H9 (cell line): ENCODE measurements around the gene STON2. TPM values are rescaled to one million over a fixed set of nuclear protein-coding genes. Genes with fewer than 3 reads are reported as not detected.
A peak's percentile ranks its signal among the peaks of the same experiment; 100 is the strongest.

Experiments
- DNase-seq: peaks from one replicate; pipeline ENCODE4 v3.0.0-alpha.2; 2017
- H2AFZ ChIP-seq: one replicate; pipeline ENCODE4 v1.6.1; 2013; ENCODE audit warnings: mild to moderate bottlenecking, low read length, control low read depth, moderate library complexity
- H2AK5ac ChIP-seq: 2 replicates; pipeline ENCODE4 v1.6.1; 2013; ENCODE audit warnings: low read length, control low read depth, mixed read lengths; ENCODE audit not compliant: insufficient read length
- H2BK120ac ChIP-seq: one replicate; pipeline ENCODE4 v1.6.1; 2013; ENCODE audit warnings: low read depth, mild to moderate bottlenecking, low read length, control low read depth, inconsistent platforms; ENCODE audit not compliant: poor library complexity, severe bottlenecking
- H2BK12ac ChIP-seq: 2 replicates; pipeline ENCODE4 v1.6.1; 2013; ENCODE audit warnings: low read length, control low read depth, mixed read lengths, low read depth; ENCODE audit not compliant: insufficient read length
- H2BK15ac ChIP-seq: 2 replicates; pipeline ENCODE4 v1.6.1; 2013; ENCODE audit warnings: low read depth, low read length, control low read depth
- H2BK20ac ChIP-seq: one replicate; pipeline ENCODE4 v1.6.1; 2013; ENCODE audit warnings: low read depth, mild to moderate bottlenecking, low read length, control low read depth, inconsistent platforms; ENCODE audit not compliant: poor library complexity, severe bottlenecking
- H2BK5ac ChIP-seq: 2 replicates; pipeline ENCODE4 v1.6.1; 2013; ENCODE audit warnings: low read length, control low read depth, mixed read lengths; ENCODE audit not compliant: insufficient read length
- H3K14ac ChIP-seq: 2 replicates; pipeline ENCODE4 v1.6.1; 2013; ENCODE audit warnings: low read length, control low read depth; ENCODE audit not compliant: insufficient read depth
- H3K18ac ChIP-seq: 2 replicates; pipeline ENCODE4 v1.6.1; 2013; ENCODE audit warnings: low read depth, mild to moderate bottlenecking, mixed read lengths, low read length, control low read depth; ENCODE audit not compliant: insufficient read length
- H3K23ac ChIP-seq: 2 replicates; pipeline ENCODE4 v1.6.1; 2013; ENCODE audit warnings: low read length, control low read depth, mixed read lengths, low read depth; ENCODE audit not compliant: insufficient read length
- H3K23me2 ChIP-seq: 2 replicates; pipeline ENCODE4 v1.6.1; 2013; ENCODE audit warnings: low read depth, mild to moderate bottlenecking, mixed read lengths, low read length, control low read depth; ENCODE audit not compliant: insufficient read length, poor library complexity, severe bottlenecking
- H3K27ac ChIP-seq: 2 replicates; pipeline ENCODE4 v1.5.1; 2013; ENCODE audit warnings: low read length, control low read depth, mixed read lengths, low read depth; ENCODE audit not compliant: insufficient read length
- H3K27me3 ChIP-seq: 2 replicates; pipeline ENCODE4 v1.6.1; 2013; ENCODE audit warnings: low read length, control low read depth, inconsistent platforms; ENCODE audit not compliant: insufficient read depth
- H3K4ac ChIP-seq: 2 replicates; pipeline ENCODE4 v1.6.1; 2013; ENCODE audit warnings: low read depth, mild to moderate bottlenecking, control low read depth, inconsistent platforms, low read length, moderate library complexity
- H3K4me1 ChIP-seq: 2 replicates; pipeline ENCODE4 v1.6.1; 2013; ENCODE audit warnings: low read length, control low read depth, inconsistent platforms; ENCODE audit not compliant: insufficient read depth
- H3K4me2 ChIP-seq: 2 replicates; pipeline ENCODE4 v1.6.1; 2013; ENCODE audit warnings: low read length, control low read depth, mixed read lengths; ENCODE audit not compliant: insufficient read length, insufficient read depth
- H3K56ac ChIP-seq: 2 replicates; pipeline ENCODE4 v1.6.1; 2013; ENCODE audit warnings: low read depth, mild to moderate bottlenecking, mixed read lengths, low read length, control low read depth; ENCODE audit not compliant: insufficient read length
- H3K79me1 ChIP-seq: 2 replicates; pipeline ENCODE4 v1.6.1; 2013; ENCODE audit warnings: low read depth, mild to moderate bottlenecking, moderate library complexity, low read length, control low read depth, inconsistent platforms; ENCODE audit not compliant: insufficient read depth, poor library complexity, severe bottlenecking
- H3K79me2 ChIP-seq: 2 replicates; pipeline ENCODE4 v1.6.1; 2013; ENCODE audit warnings: low read length, control low read depth, inconsistent platforms; ENCODE audit not compliant: insufficient read depth
- H3K9ac ChIP-seq: 2 replicates; pipeline ENCODE4 v1.6.1; 2013; ENCODE audit warnings: low read length, control low read depth, mixed read lengths; ENCODE audit not compliant: insufficient read length; ENCODE audit errors: extremely low read depth
- H3K9me3 ChIP-seq: one replicate; pipeline ENCODE4 v1.6.1; 2013; ENCODE audit warnings: low read depth, low read length, inconsistent platforms; ENCODE audit not compliant: control insufficient read depth
- H3T11ph ChIP-seq: one replicate; pipeline ENCODE4 v1.6.1; 2013; ENCODE audit warnings: mild to moderate bottlenecking, low read length, control low read depth, inconsistent platforms
- H4K20me1 ChIP-seq: one replicate; pipeline ENCODE4 v1.6.1; 2013; ENCODE audit not compliant: control insufficient read depth, insufficient read length, insufficient read depth
- H4K5ac ChIP-seq: 2 replicates; pipeline ENCODE4 v1.6.1; 2013; ENCODE audit warnings: low read depth, mild to moderate bottlenecking, mixed read lengths, low read length, control low read depth; ENCODE audit not compliant: insufficient read length
- H4K8ac ChIP-seq: replicated peaks from 2 replicates; pipeline ENCODE4 v1.6.1; 2013; ENCODE audit warnings: low read length, control low read depth, mixed read lengths, low read depth; ENCODE audit not compliant: insufficient read length
- H4K91ac ChIP-seq: 2 replicates; pipeline ENCODE4 v1.6.1; 2013; ENCODE audit warnings: low read depth, mild to moderate bottlenecking, moderate library complexity, mixed read lengths, low read length, control low read depth; ENCODE audit not compliant: insufficient read length
- H3K27ac Mint-ChIP-seq, 3 experiments: 2 replicates in 2 of 3; 3 replicates in 1 of 3; pipeline ENCODE4 v1.8.0; 2020 to 2021; ENCODE audit warnings: mixed read lengths in 3 of 3, mild to moderate bottlenecking in 1 of 3, moderate library complexity in 1 of 3
- H3K27me3 Mint-ChIP-seq: 2 replicates; pipeline ENCODE4 v1.8.0; 2021; ENCODE audit warnings: low read depth, mild to moderate bottlenecking, moderate library complexity, mixed read lengths
- H3K36me3 Mint-ChIP-seq, 3 experiments: 2 replicates in 2 of 3; 3 replicates in 1 of 3; pipeline ENCODE4 v1.8.0; 2020 to 2021; ENCODE audit warnings: low read depth in 3 of 3, mixed read lengths in 3 of 3; ENCODE audit not compliant: insufficient read depth in 1 of 3
- H3K4me1 Mint-ChIP-seq, 2 experiments: 2 replicates each; pipeline ENCODE4 v1.8.0; 2020; ENCODE audit warnings: mixed read lengths in 2 of 2
- H3K4me3 Mint-ChIP-seq, 2 experiments: 2 replicates in 1 of 2; 3 replicates in 1 of 2; pipeline ENCODE4 v1.8.0; 2020 to 2021; ENCODE audit warnings: mild to moderate bottlenecking in 2 of 2, mixed read lengths in 2 of 2, moderate library complexity in 1 of 2
- H3K9me3 Mint-ChIP-seq, 2 experiments: 2 replicates in 1 of 2; 3 replicates in 1 of 2; pipeline ENCODE4 v1.8.0; 2020; ENCODE audit warnings: mild to moderate bottlenecking in 2 of 2, mixed read lengths in 2 of 2, moderate library complexity in 1 of 2
- CTCF ChIP-seq: fragments of 200-600 bp; sonication (generic); conservative IDR thresholded peaks from 3 replicates; pipeline ENCODE4 v1.8.0; 2021; ENCODE audit warnings: antibody characterized with exemption, mild to moderate bottlenecking
- WGBS: extraction: QIAGEN DNeasy Blood & Tissue Kit; methylation state at CpG from one replicate; pipeline ENCODE4 v1.1.7; 2013; ENCODE audit warnings: missing lambda C conversion rate, low lambda C conversion rate, mixed read lengths; ENCODE audit not compliant: insufficient read length; ENCODE audit errors: extremely low coverage; 5-methylcytosine and 5-hydroxymethylcytosine counted together
- total RNA-seq: library from RNA; stranded (reverse); gene quantifications from 2 replicates; pipeline ENCODE4 v1.2.1, GENCODE V29; 2021

STON2 gene
- total RNA-seq, 1 experiment from 2014 or later: 62.9 TPM

GRCh38 chr14:81392052-81392451 is 8.1 kb downstream of the STON2 start:
- no peak overlapping the region for H3K56ac ChIP-seq
- H3K27me3 Mint-ChIP-seq: no peaks in the 10 kb centered on the region
- no peak for TF ChIP-seq CTCF
- H3T11ph ChIP-seq: no peak overlapping the region
- H3K4me3 Mint-ChIP-seq: no peak overlapping the region
- no peaks in the 10 kb centered on the region for H3K23me2 ChIP-seq
- no peak overlapping the region for H4K5ac ChIP-seq
- peaks cover 34 to 35% (median 35%) of the 10 kb centered on the region in 3 experiments; a peak in 6 of 7 replicates for H3K36me3 Mint-ChIP-seq
- H3K23ac ChIP-seq: no peak overlapping the region
- no peak overlapping the region for H3K18ac ChIP-seq
- peak overlapping the region in 2 of 3 experiments; percentile 48 to 70; a peak in 1 of 7 replicates for H3K27ac Mint-ChIP-seq
- H3K9me3 ChIP-seq: no peaks in the 10 kb centered on the region
- WGBS: no CpG with 5 or more reads among the region's 5 CpGs
- no peak overlapping the region for H2BK12ac ChIP-seq
- no peak overlapping the region for H3K4me2 ChIP-seq
- peaks cover 1 to 11% of the 10 kb centered on the region in 2 experiments; a peak in 3 of 4 replicates for H3K4me1 Mint-ChIP-seq
- H2BK20ac ChIP-seq: no peak overlapping the region
- DNase-seq: no peak
- no peak overlapping the region for H3K27ac ChIP-seq
- H3K9ac ChIP-seq: no peak overlapping the region
- no peaks in the 10 kb centered on the region for H3K79me1 ChIP-seq
- no peak overlapping the region for H3K14ac ChIP-seq
- H3K4me1 ChIP-seq: no peaks in the 10 kb centered on the region
- H3K79me2 ChIP-seq: no peaks in the 10 kb centered on the region
- H2BK5ac ChIP-seq: no peak overlapping the region
- no peak overlapping the region for H2BK15ac ChIP-seq
- H2BK120ac ChIP-seq: no peak overlapping the region
- no peak overlapping the region for H4K91ac ChIP-seq
- H2AFZ ChIP-seq: no peak overlapping the region
- no peaks in the 10 kb centered on the region for H3K9me3 Mint-ChIP-seq
- no peak overlapping the region for H3K4ac ChIP-seq
- H3K27me3 ChIP-seq: no peaks in the 10 kb centered on the region
- H2AK5ac ChIP-seq: no peak overlapping the region
- H4K20me1 ChIP-seq: no peaks in the 10 kb centered on the region
- H4K8ac ChIP-seq: no peak overlapping the region
